GM19238 (cell line): ENCODE results near the gene MRPL34.
A peak's percentile ranks its signal among the peaks of the same experiment; 100 is the strongest.
"Not testable (repeated sequence)": the region's sequence is repeated elsewhere in the genome, so short reads cannot be mapped to it uniquely, and the experiment has no call there.

Experiments
- DNase-seq: peaks from one replicate; pipeline ENCODE4 v3.0.0; 2011; ENCODE audit warnings: low spot score; ENCODE audit not compliant: insufficient read length

MRPL34 gene

GRCh38 chr19:17305517-17306284 is at the start of gene MRPL34:
Gene MRPL34, plus strand, starts transcription at chr19:17305872. Its CDS starts 21 bp downstream, at chr19:17305893.
- DNase-seq, result peak; percentile 75

GRCh38 chr19:17256130-17256529 is 49.5 kb upstream of the MRPL34 start:
- no peak for DNase-seq

DNA sequence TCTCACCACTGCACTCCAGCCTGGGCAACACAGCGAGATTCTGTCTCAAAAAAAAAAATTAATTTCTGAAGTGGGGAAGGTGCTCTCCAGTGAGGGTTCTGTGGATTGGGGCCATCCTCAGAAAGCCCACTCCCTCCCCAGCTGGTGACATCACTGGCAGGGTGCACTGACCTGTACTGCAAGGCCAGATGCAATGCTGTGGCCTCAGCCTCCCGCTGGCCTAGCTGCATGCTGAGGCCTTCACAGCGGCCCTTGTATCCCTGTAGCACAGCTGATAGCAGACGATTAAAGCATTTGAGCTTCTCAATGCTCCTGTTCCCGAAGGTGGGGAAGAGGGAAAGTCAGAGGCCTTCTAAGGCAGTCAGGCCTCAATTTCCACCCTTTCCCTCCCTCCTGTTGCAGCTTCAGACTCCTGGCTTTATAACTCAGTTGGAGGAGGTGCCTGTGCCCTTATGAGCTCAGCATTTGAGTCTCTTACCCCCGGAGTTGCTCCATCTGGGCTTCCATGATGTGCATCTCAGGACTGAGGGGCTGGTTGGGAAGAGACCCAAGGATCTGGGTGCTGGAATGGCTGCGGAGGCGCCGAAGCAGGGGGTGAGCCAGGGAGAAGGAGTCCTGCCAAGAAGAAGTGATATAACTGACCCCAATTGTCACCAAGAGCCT is 46.4 kb upstream of the MRPL34 start:
- DNase-seq, result no peak

- no peak for DNase-seq
These were observed 45.7 kb upstream of the MRPL34 start for GRCh38 chr19:17259934-17260333.

DNA sequence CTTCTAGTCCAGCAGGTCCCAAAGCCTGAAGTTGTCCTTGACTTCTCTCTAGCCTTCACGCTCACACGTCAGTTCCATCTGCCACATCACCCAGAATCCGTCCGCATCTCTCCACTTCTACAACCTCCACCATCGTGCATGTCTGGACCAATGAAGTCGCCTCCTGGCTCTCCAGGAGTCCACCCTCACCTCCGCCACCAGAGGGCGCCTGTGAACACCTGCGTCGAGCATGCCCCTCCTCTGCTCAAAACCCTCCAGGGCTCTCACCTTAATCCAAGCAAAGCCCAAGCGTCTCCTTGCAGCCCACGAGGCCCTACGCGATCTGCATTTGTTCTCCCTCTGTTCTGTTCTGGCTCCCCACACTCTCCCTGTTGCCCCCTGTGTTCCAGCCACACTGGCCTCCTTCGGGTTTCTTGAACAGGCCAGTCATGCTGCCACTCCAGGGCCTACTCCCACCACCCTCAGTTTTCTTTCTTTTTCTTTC is 44.8 kb upstream of the MRPL34 start:
- DNase-seq, result peak; percentile 94

GRCh38 chr19:17262557-17262956 is 43.1 kb upstream of the MRPL34 start:
- no peak for DNase-seq

GRCh38 chr19:17263712-17264640 is 41.7 kb upstream of the MRPL34 start:
- DNase-seq, result no peak

GRCh38 chr19:17264641-17264979 is 41.1 kb upstream of the MRPL34 start, which contains the start of gene USHBP1:
Gene USHBP1, minus strand, starts transcription at chr19:17264745. Its CDS starts 446 bp downstream, at chr19:17264299.
- DNase-seq, result no peak

GRCh38 chr19:17266026-17266425 is 39.6 kb upstream of the MRPL34 start:
- no peak for DNase-seq

- no peak for DNase-seq
These were observed 39.1 kb upstream of the MRPL34 start for GRCh38 chr19:17266589-17266974.

DNA sequence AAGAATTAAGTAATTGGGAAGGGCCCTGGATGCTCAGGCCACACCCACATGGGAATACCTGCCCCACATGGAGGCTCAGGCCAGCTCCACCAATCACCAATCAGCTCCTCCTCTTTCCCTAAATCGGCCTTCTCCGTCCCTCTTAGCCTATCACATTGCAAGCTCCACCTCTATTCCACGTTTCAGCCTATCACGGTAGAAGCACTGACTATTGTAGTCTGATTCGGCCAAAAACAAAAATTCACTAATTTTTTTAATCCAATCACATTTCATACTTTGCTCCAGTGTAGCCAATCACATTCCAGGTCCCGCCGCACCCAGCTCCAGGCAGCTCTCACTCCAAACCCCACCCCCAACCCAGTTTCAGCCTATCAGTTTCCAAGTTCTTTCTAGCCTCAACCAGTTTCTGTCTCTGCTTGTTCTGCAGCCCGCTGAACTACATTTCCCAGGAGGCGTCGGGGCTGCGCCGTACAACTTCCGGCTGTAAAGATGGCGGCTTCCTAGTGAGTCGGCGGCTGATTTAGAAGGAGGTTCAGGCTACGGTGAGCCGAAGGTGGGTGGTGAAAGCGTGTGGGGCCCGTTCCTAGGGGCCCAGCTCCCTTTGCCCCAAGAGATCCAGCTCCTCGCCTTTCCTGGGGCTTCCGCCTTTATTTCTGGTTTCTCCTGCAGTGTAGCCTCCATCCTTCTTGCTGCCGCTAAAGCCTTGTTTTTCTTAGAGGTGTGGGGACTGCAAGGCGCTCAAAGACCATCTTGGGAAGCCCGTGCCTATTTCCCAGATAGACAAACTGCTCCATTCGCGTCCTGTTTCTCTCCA is 38.5 kb upstream of the MRPL34 start, which contains the start of gene BABAM1:
TSS of gene BABAM1 (plus strand) at position 469 of the 814 bp plus-strand sequence. CDS start 1,364 bp downstream, outside the sequence.
- peak; percentile 98 for DNase-seq

GRCh38 chr19:17268754-17269153 is 36.9 kb upstream of the MRPL34 start:
- no peak for DNase-seq

DNA sequence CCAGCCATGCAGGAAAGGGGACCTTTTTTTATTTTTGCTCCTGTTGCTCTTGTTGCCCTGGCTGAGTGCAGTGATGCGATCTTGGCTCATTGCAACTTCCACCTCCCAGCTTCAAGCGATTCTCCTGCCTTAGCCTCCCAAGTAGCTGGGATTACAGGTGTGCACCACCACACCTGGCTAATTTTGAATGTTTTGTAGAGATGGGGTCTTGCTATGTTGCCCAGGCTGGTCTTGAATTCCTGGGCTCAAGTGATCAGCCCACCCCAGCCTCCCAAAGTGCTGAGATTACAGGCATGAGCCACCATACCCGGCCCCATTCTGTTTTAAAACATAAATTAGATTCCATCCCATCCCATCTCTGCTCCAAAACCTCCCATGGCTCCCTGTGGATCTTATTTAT is 30.8 kb upstream of the MRPL34 start:
- DNase-seq, result not testable (repeated sequence)

DNA sequence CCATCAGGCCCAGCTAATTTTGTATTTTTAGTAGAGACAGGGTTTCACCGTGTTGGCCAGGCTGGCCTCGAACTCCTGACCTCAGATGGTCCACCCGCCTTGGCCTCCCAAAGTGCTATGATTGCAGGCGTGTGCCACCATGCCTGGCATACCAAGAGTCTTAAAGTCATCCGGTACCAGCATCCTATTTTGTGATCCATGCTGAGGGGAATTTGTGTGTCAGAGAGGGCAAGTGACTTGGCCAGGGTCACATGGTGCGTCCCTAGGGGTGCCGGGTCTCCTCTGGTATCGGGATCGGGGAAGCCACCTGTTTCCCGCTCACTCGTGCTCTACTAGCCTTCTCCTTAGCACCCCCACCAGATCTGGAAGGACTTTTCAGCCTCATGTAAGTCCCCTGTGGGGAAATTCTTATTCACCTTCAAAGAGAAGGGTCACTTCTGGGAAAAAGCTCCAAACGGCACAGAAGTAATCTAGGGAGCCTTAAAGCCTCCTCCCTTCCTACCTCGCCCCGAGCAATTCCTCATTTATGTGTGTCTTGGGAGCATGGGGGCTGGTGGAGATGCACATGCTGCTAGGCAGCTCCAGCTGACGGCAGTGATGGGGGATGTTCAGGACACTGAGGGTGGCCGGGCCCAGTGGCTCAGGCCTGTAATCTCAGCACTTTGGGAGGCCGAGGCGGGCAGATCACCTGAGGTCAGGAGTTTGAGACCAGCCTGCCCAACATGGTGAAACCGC is 30.1 kb upstream of the MRPL34 start:
- DNase-seq, result no peak

DNA sequence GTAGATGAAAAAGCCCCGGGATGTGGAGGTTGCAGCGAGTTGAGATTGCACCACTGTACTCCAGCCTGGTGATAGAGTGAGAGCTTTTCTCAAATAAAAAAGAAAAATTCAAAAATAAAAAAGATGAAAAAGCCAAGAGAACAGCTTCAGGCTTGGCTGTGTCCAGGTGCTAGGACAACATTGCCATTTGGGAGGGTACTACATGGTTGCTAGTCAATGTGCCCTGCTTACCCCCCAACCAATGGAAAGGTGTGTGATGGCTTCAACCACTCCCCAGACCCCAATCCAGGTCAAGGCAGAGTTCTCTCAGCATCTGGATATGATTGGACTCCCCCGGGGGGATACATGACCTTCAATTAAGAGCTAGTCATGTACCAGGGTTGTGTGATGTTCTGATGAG is 26.2 kb upstream of the MRPL34 start:
- no peak for DNase-seq

GRCh38 chr19:17281391-17282304 is 24.0 kb upstream of the MRPL34 start, which contains the start of gene ANKLE1:
Gene ANKLE1, plus strand, starts transcription at chr19:17281901. Its CDS starts 20 bp downstream, at chr19:17281921.
- peak; percentile 56 for DNase-seq

- DNase-seq, result peak; percentile 80
These were observed 23.1 kb upstream of the MRPL34 start for GRCh38 chr19:17282488-17283125.

- no peak for DNase-seq
These were observed 22.1 kb upstream of the MRPL34 start for GRCh38 chr19:17283504-17283996.
